T-helper 17 cell (primary cell): ENCODE measurements around the gene S1PR2. TPM values are rescaled to one million over a fixed set of nuclear protein-coding genes. Genes with fewer than 3 reads are reported as not detected.
A peak's percentile ranks its signal among the peaks of the same experiment; 100 is the strongest.

Source experiments
- ATAC-seq: fragments of 150-1000 bp; cut with Tn5 transposase; 2 replicates; pipeline ENCODE4 v1.10.0; 2021; ENCODE audit warnings: mild to moderate bottlenecking, moderate library complexity
- DNase-seq, 3 donors: peaks; one replicate each; pipeline versions ENCODE4 v3.0.0 to v3.0.0-alpha.2; 2020 to 2021
- H3K9me3 ChIP-seq: one replicate; pipeline ENCODE4 v1.7.0; 2013; ENCODE audit warnings: low read length, mild to moderate bottlenecking; ENCODE audit not compliant: control insufficient read depth, poor library complexity, severe bottlenecking
- H3K27ac Mint-ChIP-seq: one replicate; pipeline ENCODE4 v1.8.0; 2022; ENCODE audit warnings: mild to moderate bottlenecking, moderate library complexity, mixed read lengths
- H3K27me3 Mint-ChIP-seq: one replicate; pipeline ENCODE4 v1.8.0; 2022; ENCODE audit warnings: mixed read lengths
- H3K36me3 Mint-ChIP-seq: one replicate; pipeline ENCODE4 v1.8.0; 2022; ENCODE audit warnings: low read depth, mixed read lengths
- H3K4me1 Mint-ChIP-seq: one replicate; pipeline ENCODE4 v1.8.0; 2022; ENCODE audit warnings: mild to moderate bottlenecking, mixed read lengths
- H3K4me3 Mint-ChIP-seq: one replicate; pipeline ENCODE4 v1.8.0; 2022; ENCODE audit warnings: mild to moderate bottlenecking, moderate library complexity, mixed read lengths
- total RNA-seq, 4 donors: library from RNA in 2 of 4; stranded (reverse) in 2 of 4; gene quantifications; one replicate each; pipeline ENCODE4 v1.2.3 and lab custom pipeline; 2022 to 2026

S1PR2 gene
- total RNA-seq (10 to 100 TPM; 14.2 to 18.1 TPM), total RNA-seq (lab: John Stamatoyannopoulos, UW) (13.3 to 25.7 reads per million in 2 donors)

- H3K27ac Mint-ChIP-seq, result peak within 1 kb of the TSS; percentile 93
These were observed at the start of gene S1PR2 for GRCh38 chr19:10230861-10231611. Gene S1PR2, minus strand, starts transcription at chr19:10231331. Its CDS starts 6,426 bp downstream, at chr19:10224905.

GRCh38 chr19:10279737-10280442, 48.8 kb upstream of the S1PR2 start:
- Mint-ChIP-seq H3K27ac (no peak overlapping the region), H3K27me3 (no peaks in the 10 kb centered on the region), H3K4me3 (no peak overlapping the region), H3K4me1 (peaks cover 9% of the 10 kb centered on the region), H3K36me3 (peaks cover 2% of the 10 kb centered on the region)
- DNase-seq, result no peak
- no peaks in the 10 kb centered on the region for H3K9me3 ChIP-seq
- peak; percentile 25 for ATAC-seq

More at GRCh38 chr19:10230861-10231611, at the start of gene S1PR2:
- ATAC-seq (peak; percentile 50), DNase-seq (peak; percentile 61 to 72 (median 64))
- peak within 1 kb of the TSS; percentile 93 for H3K4me3 Mint-ChIP-seq
- peaks cover 29% of the 10 kb centered on the region for H3K4me1 Mint-ChIP-seq
- H3K9me3 ChIP-seq, result no peaks in the 10 kb centered on the region
- no peaks in the 10 kb centered on the region for H3K27me3 Mint-ChIP-seq
- no peaks in the 10 kb centered on the region for H3K36me3 Mint-ChIP-seq

GRCh38 chr19:10278935-10279334, 47.8 kb upstream of the S1PR2 start:
- no peaks in the 10 kb centered on the region for H3K9me3 ChIP-seq
- peaks cover 13% of the 10 kb centered on the region for H3K4me1 Mint-ChIP-seq
- H3K27ac Mint-ChIP-seq, result peak overlapping the region; percentile 41
- ATAC-seq (no peak), DNase-seq (no peak)
- H3K27me3 Mint-ChIP-seq, result no peaks in the 10 kb centered on the region
- no peak overlapping the region for H3K4me3 Mint-ChIP-seq
- peaks cover 4% of the 10 kb centered on the region for H3K36me3 Mint-ChIP-seq

GRCh38 chr19:10277795-10278589, 46.9 kb upstream of the S1PR2 start:
- ATAC-seq (no peak), DNase-seq (no peak)
- Mint-ChIP-seq H3K27me3 (no peaks in the 10 kb centered on the region), H3K27ac (no peak overlapping the region), H3K36me3 (peaks cover 4% of the 10 kb centered on the region), H3K4me3 (no peak overlapping the region), H3K4me1 (peaks cover 14% of the 10 kb centered on the region)
- no peaks in the 10 kb centered on the region for H3K9me3 ChIP-seq

- ATAC-seq (no peak), DNase-seq (no peak)
- peaks cover 4% of the 10 kb centered on the region for H3K36me3 Mint-ChIP-seq
- H3K27ac Mint-ChIP-seq, result peak overlapping the region; percentile 61
- H3K4me3 Mint-ChIP-seq, result no peak overlapping the region
- peaks cover 27% of the 10 kb centered on the region for H3K4me1 Mint-ChIP-seq
- H3K9me3 ChIP-seq, result no peaks in the 10 kb centered on the region
- no peaks in the 10 kb centered on the region for H3K27me3 Mint-ChIP-seq
These were observed 43.5 kb upstream of the S1PR2 start for GRCh38 chr19:10274589-10274988.

GRCh38 chr19:10271543-10272086, 40.5 kb upstream of the S1PR2 start:
- no peaks in the 10 kb centered on the region for H3K27me3 Mint-ChIP-seq
- H3K36me3 Mint-ChIP-seq, result peaks cover 2% of the 10 kb centered on the region
- ATAC-seq (peak; percentile 56), DNase-seq (peak in 1 of 3 donors; percentile 47)
- H3K4me3 Mint-ChIP-seq, result peak overlapping the region; percentile 89
- no peaks in the 10 kb centered on the region for H3K9me3 ChIP-seq
- H3K27ac Mint-ChIP-seq, result peak overlapping the region; percentile 93
- H3K4me1 Mint-ChIP-seq, result peaks cover 25% of the 10 kb centered on the region

GRCh38 chr19:10270616-10271394, 39.7 kb upstream of the S1PR2 start, which contains the start of gene ICAM1:
Gene ICAM1, plus strand, starts transcription at chr19:10271120. Its CDS starts 40 bp downstream, at chr19:10271160.
- peak; percentile 68 for ATAC-seq

GRCh38 chr19:10270180-10270615, 39.1 kb upstream of the S1PR2 start:
- peak overlapping the region; percentile 89 for H3K4me3 Mint-ChIP-seq
- no peaks in the 10 kb centered on the region for H3K9me3 ChIP-seq
- peaks cover 25% of the 10 kb centered on the region for H3K4me1 Mint-ChIP-seq
- peak; percentile 62 for ATAC-seq
- no peaks in the 10 kb centered on the region for H3K27me3 Mint-ChIP-seq
- peak; percentile 47 to 55 (median 53) for DNase-seq
- peak overlapping the region; percentile 93 for H3K27ac Mint-ChIP-seq
- peaks cover 2% of the 10 kb centered on the region for H3K36me3 Mint-ChIP-seq

More at GRCh38 chr19:10270616-10271394, 39.7 kb upstream of the S1PR2 start, which contains the start of gene ICAM1:
- Mint-ChIP-seq H3K4me1 (peaks cover 25% of the 10 kb centered on the region), H3K4me3 (peak within 1 kb of the TSS; percentile 89), H3K27me3 (no peaks in the 10 kb centered on the region), H3K27ac (peak within 1 kb of the TSS; percentile 93), H3K36me3 (peaks cover 2% of the 10 kb centered on the region)
- no peaks in the 10 kb centered on the region for H3K9me3 ChIP-seq
- DNase-seq, result peak; percentile 53 to 63 (median 62)

- peak overlapping the region; percentile 93 for H3K27ac Mint-ChIP-seq
- peaks cover 2% of the 10 kb centered on the region for H3K36me3 Mint-ChIP-seq
- H3K4me1 Mint-ChIP-seq, result peaks cover 24% of the 10 kb centered on the region
- H3K9me3 ChIP-seq, result no peaks in the 10 kb centered on the region
- peak; percentile 62 for ATAC-seq
- peak overlapping the region; percentile 89 for H3K4me3 Mint-ChIP-seq
- no peaks in the 10 kb centered on the region for H3K27me3 Mint-ChIP-seq
- peak; percentile 77 to 90 (median 78) for DNase-seq
These were observed 38.4 kb upstream of the S1PR2 start for GRCh38 chr19:10269333-10270179.

- H3K4me3 Mint-ChIP-seq, result no peak overlapping the region
- H3K36me3 Mint-ChIP-seq, result no peaks in the 10 kb centered on the region
- no peaks in the 10 kb centered on the region for H3K9me3 ChIP-seq
- H3K4me1 Mint-ChIP-seq, result peaks cover 20% of the 10 kb centered on the region
- H3K27me3 Mint-ChIP-seq, result no peaks in the 10 kb centered on the region
- H3K27ac Mint-ChIP-seq, result no peak overlapping the region
- no peak for ATAC-seq
- DNase-seq, result no peak
These were observed 36.9 kb upstream of the S1PR2 start for GRCh38 chr19:10268071-10268470.

- Mint-ChIP-seq H3K4me3 (no peak overlapping the region), H3K27ac (no peak overlapping the region), H3K36me3 (no peaks in the 10 kb centered on the region), H3K27me3 (no peaks in the 10 kb centered on the region), H3K4me1 (peaks cover 19% of the 10 kb centered on the region)
- DNase-seq (no peak), ATAC-seq (no peak)
- no peaks in the 10 kb centered on the region for H3K9me3 ChIP-seq
These were observed 35.6 kb upstream of the S1PR2 start for GRCh38 chr19:10266706-10267105.
